Measurements from ENCODE around the gene KRTAP5-1. TPM values are rescaled to one million over a fixed set of nuclear protein-coding genes. Genes with fewer than 3 reads are reported as not detected.

KRTAP5-1 gene
- total RNA-seq, 4 donors from 2014 or later = not detected

GRCh38 chr11:1549338-1550330 lies 35.4 kb downstream of the KRTAP5-1 start:
- no peak for DNase-seq (ENCODE audit: low spot score)
- TF ChIP-seq, protein P1, sequence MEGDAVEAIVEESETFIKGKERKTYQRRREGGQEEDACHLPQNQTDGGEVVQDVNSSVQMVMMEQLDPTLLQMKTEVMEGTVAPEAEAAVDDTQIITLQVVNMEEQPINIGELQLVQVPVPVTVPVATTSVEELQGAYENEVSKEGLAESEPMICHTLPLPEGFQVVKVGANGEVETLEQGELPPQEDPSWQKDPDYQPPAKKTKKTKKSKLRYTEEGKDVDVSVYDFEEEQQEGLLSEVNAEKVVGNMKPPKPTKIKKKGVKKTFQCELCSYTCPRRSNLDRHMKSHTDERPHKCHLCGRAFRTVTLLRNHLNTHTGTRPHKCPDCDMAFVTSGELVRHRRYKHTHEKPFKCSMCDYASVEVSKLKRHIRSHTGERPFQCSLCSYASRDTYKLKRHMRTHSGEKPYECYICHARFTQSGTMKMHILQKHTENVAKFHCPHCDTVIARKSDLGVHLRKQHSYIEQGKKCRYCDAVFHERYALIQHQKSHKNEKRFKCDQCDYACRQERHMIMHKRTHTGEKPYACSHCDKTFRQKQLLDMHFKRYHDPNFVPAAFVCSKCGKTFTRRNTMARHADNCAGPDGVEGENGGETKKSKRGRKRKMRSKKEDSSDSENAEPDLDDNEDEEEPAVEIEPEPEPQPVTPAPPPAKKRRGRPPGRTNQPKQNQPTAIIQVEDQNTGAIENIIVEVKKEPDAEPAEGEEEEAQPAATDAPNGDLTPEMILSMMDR (IDR thresholded peaks at IDR 0.05) = no peak
- no peak for ATAC-seq (ENCODE audit: low FRiP score)

DNA sequence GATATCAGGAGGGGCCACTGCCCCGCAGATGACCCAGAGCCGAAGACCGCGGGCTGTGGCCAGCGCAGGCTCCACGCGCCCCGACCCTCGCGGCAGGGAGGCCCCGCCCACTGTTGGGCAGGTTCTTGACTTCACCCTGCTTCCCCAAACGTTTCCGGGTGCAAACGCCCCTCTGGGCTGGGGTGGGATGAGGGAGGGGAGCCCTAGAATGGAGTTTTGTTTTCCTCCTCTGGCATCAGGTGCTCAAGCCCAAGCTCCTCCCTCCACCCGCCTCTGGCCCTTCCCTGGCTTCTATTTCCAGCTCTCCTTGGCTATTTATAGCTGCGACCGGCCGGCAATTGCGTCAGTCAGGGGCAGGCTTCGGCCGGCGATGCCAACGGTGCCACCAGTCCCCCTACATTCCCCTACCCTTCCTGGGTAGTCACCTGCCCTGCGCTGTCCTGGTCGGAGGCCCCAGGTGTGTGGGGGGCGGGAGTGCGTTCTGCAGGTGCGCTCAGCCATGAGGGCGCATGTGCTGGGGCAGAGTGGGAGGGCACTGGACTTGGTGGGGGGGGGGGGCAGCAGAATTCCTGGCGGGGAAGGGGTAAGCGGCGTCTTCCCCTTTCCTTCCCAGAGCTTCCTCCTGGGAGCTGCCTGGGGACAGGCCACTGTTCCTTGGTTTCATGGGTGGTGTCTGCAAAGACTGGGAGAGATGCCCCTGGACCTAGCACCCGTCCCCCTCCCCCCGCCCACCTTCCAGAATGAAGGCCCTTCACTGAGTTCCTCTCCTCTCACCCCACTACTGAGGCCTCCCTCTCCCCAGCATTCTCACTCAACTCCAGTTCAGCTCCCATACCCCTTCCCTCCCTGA lies 36.6 kb downstream of the KRTAP5-1 start:
- TF ChIP-seq, protein P1 (IDR thresholded peaks at IDR 0.05) = no peak
- DNase-seq (ENCODE audit: low spot score) (no peak), ATAC-seq (ENCODE audit: low FRiP score) (peak; percentile 35)

DNA sequence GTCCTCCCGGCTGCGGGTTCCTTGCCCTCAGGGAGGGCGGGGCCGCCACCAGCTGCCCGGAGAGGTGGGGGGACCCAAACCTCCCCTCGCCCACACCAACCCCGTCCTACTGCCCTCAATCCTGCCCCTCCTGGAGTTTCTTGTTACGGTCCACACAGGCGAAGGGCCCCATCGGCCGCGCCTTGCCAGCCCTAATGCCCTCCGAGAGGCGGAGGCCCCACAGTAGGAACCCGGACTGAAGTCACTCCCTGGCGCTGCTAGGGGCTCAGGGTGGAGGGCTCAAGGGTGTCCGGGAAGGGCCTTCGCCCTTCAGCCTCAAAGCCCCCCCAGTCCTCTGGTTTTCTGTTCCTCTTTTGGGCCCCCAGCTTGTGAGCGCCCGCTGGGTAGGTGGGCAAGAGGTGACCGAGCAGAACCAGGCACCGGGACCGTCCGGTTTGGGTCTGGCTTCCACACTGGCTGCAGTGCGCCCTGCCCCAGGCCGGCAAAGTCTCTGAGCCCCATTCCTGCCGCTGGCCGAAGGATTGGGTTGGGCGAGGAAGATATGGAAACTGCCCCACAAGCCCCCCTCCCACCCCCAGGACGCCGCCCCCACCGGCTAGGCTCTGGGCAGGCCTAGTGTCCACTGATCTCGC lies 37.5 kb downstream of the KRTAP5-1 start:
- TF ChIP-seq, protein P1 (IDR thresholded peaks at IDR 0.05) = no peak
- no peak for DNase-seq (ENCODE audit: low spot score)
- ATAC-seq (ENCODE audit: low FRiP score) = no peak

- TF ChIP-seq, protein P1 (IDR thresholded peaks at IDR 0.05) = peak in 1 of 3 donors; percentile 30
- ATAC-seq (ENCODE audit: low FRiP score) = peak; percentile 64
- DNase-seq (ENCODE audit: low spot score) = no peak
Observed at GRCh38 chr11:1546536-1547466, 38.3 kb downstream of the KRTAP5-1 start.

DNA sequence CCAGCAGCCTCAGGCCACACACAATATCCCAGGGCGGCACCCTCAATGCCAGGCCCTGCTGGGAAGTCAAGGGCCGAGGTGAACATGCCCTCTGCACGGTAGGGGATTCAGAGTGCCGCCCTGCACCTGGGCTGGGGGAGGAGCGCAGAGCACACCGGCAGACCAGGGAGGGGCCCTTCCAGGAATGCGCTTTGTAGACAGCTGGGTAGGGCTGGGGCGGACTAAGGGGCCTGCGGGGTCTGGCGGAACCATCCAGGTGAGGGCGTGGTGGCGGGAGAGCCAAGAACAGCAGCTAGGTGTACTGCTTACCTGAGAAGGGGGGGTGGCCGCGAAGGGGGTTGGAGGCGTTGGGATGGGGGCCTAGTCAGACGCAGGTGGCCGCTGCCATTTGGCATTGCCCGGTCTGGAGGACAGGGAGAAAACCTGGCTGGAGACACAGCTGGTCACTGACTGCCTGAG lies 39.0 kb downstream of the KRTAP5-1 start:
- no peak for ATAC-seq (ENCODE audit: low FRiP score)

More for the DNA sequence above, 39.0 kb downstream of the KRTAP5-1 start:
- TF ChIP-seq, protein P1 (IDR thresholded peaks at IDR 0.05) = no peak
- no peak for DNase-seq (ENCODE audit: low spot score)

All from omental fat pad (tissue), 4 donors.